Glutamatergic neuron (in vitro differentiated cells): ENCODE measurements around the gene TIFAB. TPM values are rescaled to one million over a fixed set of nuclear protein-coding genes. Genes with fewer than 3 reads are reported as not detected.

Source experiments
- DNase-seq: peaks from one replicate; pipeline ENCODE4 v3.0.0; 2022
- H3K27ac Mint-ChIP-seq: one replicate; pipeline ENCODE4 v1.8.0; 2020; ENCODE audit warnings: mild to moderate bottlenecking, mixed read lengths, inconsistent platforms; ENCODE audit not compliant: unreplicated experiment
- H3K27me3 Mint-ChIP-seq: one replicate; pipeline ENCODE4 v1.8.0; 2020; ENCODE audit warnings: mild to moderate bottlenecking, moderate library complexity, mixed read lengths, inconsistent platforms; ENCODE audit not compliant: unreplicated experiment
- H3K36me3 Mint-ChIP-seq: one replicate; pipeline ENCODE4 v1.8.0; 2020; ENCODE audit warnings: mild to moderate bottlenecking, mixed read lengths, inconsistent platforms; ENCODE audit not compliant: unreplicated experiment
- H3K4me1 Mint-ChIP-seq: one replicate; pipeline ENCODE4 v1.8.0; 2020; ENCODE audit warnings: mild to moderate bottlenecking, low read depth, mixed read lengths, inconsistent platforms; ENCODE audit not compliant: unreplicated experiment
- H3K4me3 Mint-ChIP-seq: one replicate; pipeline ENCODE4 v1.8.0; 2020; ENCODE audit warnings: mild to moderate bottlenecking, mixed read lengths, inconsistent platforms; ENCODE audit not compliant: unreplicated experiment
- H3K9me3 Mint-ChIP-seq: one replicate; pipeline ENCODE4 v1.8.0; 2020; ENCODE audit warnings: mild to moderate bottlenecking, moderate library complexity, mixed read lengths, inconsistent platforms; ENCODE audit not compliant: unreplicated experiment
- CTCF ChIP-seq: fragments of 200-600 bp; sonication (generic); IDR thresholded peaks from one replicate; pipeline ENCODE4 v1.5.0; 2021; ENCODE audit not compliant: partially characterized antibody, unreplicated experiment
- total RNA-seq: library from RNA; stranded (reverse); fragmentation: NEBNext Ultra II Directional; extraction: Animal tissue kit (Norgen Biotek cat#: 25700); gene quantifications from one replicate; pipeline ENCODE4 v1.2.1, GENCODE V29; 2021; ENCODE audit not compliant: unreplicated experiment

The TIFAB gene
- total RNA-seq, 1 donor from 2014 or later: not detected

DNA sequence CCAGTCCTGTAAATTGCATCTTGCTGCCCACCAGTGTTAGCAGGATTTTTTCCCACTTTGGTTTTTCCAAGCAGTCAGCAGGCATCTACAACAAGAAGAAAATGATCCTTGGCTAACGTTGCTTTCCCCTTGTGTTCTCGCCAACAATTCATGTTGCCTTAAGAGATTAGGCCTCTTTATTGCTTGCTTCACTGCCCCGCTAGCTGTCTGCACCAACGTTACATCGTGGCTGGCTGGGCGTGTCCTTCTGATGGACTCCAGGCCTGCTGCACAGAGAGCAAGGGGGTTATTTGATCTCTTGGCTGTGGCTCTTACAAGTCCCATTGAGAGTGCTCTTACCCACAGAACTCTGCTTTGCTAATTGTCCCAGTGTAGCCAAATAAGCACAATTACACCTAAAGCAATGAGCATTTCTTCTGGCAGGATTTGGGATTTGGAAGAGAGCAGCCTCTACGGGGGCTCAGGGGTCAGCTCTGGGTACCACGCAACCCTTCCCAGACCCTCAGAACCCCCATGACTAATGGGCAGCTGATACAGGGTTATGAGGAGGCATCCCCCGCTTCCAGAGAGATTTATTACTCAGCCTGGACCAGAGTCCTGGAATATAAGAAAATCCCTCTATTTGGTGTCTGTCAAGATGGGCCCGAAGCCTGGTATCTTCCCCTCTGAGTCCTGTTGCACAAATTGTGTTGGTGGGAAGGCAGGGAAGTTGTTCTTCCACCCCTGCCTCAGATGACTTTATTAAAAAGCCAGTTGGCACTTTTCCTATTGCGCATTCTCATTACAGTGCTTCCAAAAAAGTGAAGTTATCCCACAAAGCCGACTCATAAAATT, 22.6 kb downstream of the TIFAB start:
- Mint-ChIP-seq H3K4me3 (no peak overlapping the region), H3K27me3 (peaks cover 1% of the 10 kb centered on the region), H3K27ac (no peak overlapping the region), H3K36me3 (peaks cover 8% of the 10 kb centered on the region), H3K9me3 (peaks cover 3% of the 10 kb centered on the region), H3K4me1 (peaks cover 4% of the 10 kb centered on the region)
- TF ChIP-seq CTCF: no peak
- DNase-seq: no peak

DNA sequence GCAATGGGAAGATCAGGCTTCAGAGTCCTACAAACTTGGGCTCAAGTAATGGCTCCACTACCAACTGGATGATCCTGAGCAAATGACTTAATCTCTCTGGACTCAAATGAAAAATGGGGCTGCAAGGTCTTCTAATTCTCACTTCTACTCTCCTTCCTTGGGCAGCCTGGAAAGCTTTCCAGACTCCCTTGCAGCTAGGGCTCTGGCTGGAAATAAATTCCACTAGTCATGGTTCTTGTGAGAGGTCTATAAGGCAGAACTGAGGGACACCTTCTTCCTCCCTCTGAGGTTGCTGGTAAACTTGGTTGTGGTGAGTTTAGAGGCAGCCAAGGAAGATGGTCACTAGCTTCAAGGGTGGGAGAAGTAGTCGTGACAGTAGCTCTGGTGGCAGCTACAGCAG, 23.6 kb downstream of the TIFAB start:
- no peak for DNase-seq
- H3K4me3 Mint-ChIP-seq: no peak overlapping the region

GRCh38 chr5:135426102-135427082, 25.8 kb downstream of the TIFAB start:
- Mint-ChIP-seq H3K27ac (no peak overlapping the region), H3K27me3 (peaks cover 1% of the 10 kb centered on the region), H3K36me3 (peaks cover 8% of the 10 kb centered on the region), H3K9me3 (peaks cover 3% of the 10 kb centered on the region), H3K4me1 (no peaks in the 10 kb centered on the region), H3K4me3 (no peak overlapping the region)
- TF ChIP-seq CTCF: peak; percentile 66
- DNase-seq: no peak

More for the DNA sequence above, 23.6 kb downstream of the TIFAB start:
- H3K9me3 Mint-ChIP-seq: peaks cover 3% of the 10 kb centered on the region
- peaks cover 1% of the 10 kb centered on the region for H3K27me3 Mint-ChIP-seq
- no peaks in the 10 kb centered on the region for H3K4me1 Mint-ChIP-seq
- H3K36me3 Mint-ChIP-seq: peaks cover 8% of the 10 kb centered on the region
- no peak for TF ChIP-seq CTCF
- H3K27ac Mint-ChIP-seq: no peak overlapping the region

GRCh38 chr5:135425641-135426040, 26.5 kb downstream of the TIFAB start:
- H3K27me3 Mint-ChIP-seq: peaks cover 1% of the 10 kb centered on the region
- DNase-seq: no peak
- H3K9me3 Mint-ChIP-seq: peaks cover 3% of the 10 kb centered on the region
- no peak overlapping the region for H3K4me3 Mint-ChIP-seq
- no peaks in the 10 kb centered on the region for H3K4me1 Mint-ChIP-seq
- TF ChIP-seq CTCF: no peak
- H3K27ac Mint-ChIP-seq: no peak overlapping the region
- H3K36me3 Mint-ChIP-seq: peaks cover 8% of the 10 kb centered on the region

DNA sequence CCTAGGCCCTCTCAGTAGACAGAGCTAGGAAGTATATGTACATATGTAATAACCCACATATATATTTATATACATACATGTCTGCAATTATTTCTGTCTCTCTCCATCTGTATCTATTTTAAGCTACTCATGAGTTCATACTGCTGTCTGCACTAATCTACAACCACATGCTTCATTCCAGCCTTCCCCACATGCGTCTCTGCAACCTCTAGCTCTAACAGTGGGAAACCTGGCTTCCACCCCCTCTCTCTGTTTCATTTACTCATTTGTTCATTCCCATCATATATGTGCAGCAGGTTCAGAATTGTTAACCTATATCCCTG, 28.3 kb downstream of the TIFAB start:
- TF ChIP-seq CTCF: no peak
- Mint-ChIP-seq H3K27ac (no peak overlapping the region), H3K36me3 (peaks cover 3% of the 10 kb centered on the region), H3K4me1 (no peaks in the 10 kb centered on the region), H3K9me3 (peaks cover 5% of the 10 kb centered on the region), H3K27me3 (no peaks in the 10 kb centered on the region), H3K4me3 (no peak overlapping the region)
- DNase-seq: no peak
